Stimulated activated CD4-positive, alpha-beta T cell treated with anti-CD3 and anti-CD28 coated beads, TNF-alpha, amount 100 ng/mL, for 4 hours (primary cell): ENCODE results near the gene PPFIA4.
"Not testable (repeated sequence)": the region's sequence is repeated elsewhere in the genome, so short reads cannot be mapped to it uniquely, and the experiment has no call there.

Experiments
- DNase-seq, 3 experiments: peaks; one replicate each; pipeline ENCODE4 v3.0.0-alpha.2; 2020; ENCODE audit warnings: low read depth in 3 of 3

The PPFIA4 gene

GRCh38 chr1:203017061-203017460, 9.2 kb upstream of the PPFIA4 start:
- no peak for DNase-seq

GRCh38 chr1:203017692-203018091, 8.6 kb upstream of the PPFIA4 start:
- DNase-seq: no peak

GRCh38 chr1:203022855-203023254, 3.4 kb upstream of the PPFIA4 start:
- DNase-seq: not testable (repeated sequence)

- DNase-seq: no peak
Measured at GRCh38 chr1:203025686-203026030, 633 bp upstream of the PPFIA4 start.

GRCh38 chr1:203026666-203027663, 674 bp downstream of the PPFIA4 start:
- DNase-seq: no peak

GRCh38 chr1:203028067-203028783, 1.9 kb downstream of the PPFIA4 start:
- no peak for DNase-seq

GRCh38 chr1:203028784-203029553, 2.7 kb downstream of the PPFIA4 start:
- DNase-seq: no peak

- no peak for DNase-seq
Measured at GRCh38 chr1:203031467-203031866, 5.2 kb downstream of the PPFIA4 start.

- DNase-seq: no peak
Measured at GRCh38 chr1:203033287-203033686, 7.0 kb downstream of the PPFIA4 start.

GRCh38 chr1:203033917-203034316, 7.6 kb downstream of the PPFIA4 start:
- DNase-seq: no peak

GRCh38 chr1:203034422-203035110, 8.3 kb downstream of the PPFIA4 start:
- no peak for DNase-seq

- no peak for DNase-seq
Measured at GRCh38 chr1:203035111-203036000, 9.1 kb downstream of the PPFIA4 start.

GRCh38 chr1:203036135-203036534, 9.8 kb downstream of the PPFIA4 start:
- DNase-seq: no peak

GRCh38 chr1:203036537-203036936, 10.2 kb downstream of the PPFIA4 start:
- no peak for DNase-seq

GRCh38 chr1:203037509-203038190, 11.4 kb downstream of the PPFIA4 start:
- no peak for DNase-seq

GRCh38 chr1:203038217-203038741, 12.0 kb downstream of the PPFIA4 start:
- no peak for DNase-seq

GRCh38 chr1:203038891-203039608, 12.8 kb downstream of the PPFIA4 start:
- DNase-seq: peak; percentile 38 to 46 (median 46)

GRCh38 chr1:203039609-203040512, 13.6 kb downstream of the PPFIA4 start:
- no peak for DNase-seq
